Right lobe of liver (tissue), 4 donors: ENCODE data around the gene PMVK.
A peak's percentile ranks its signal among the peaks of the same experiment; 100 is the strongest.

Experiments used
- POLR2A ChIP-seq: fragments of 450-650 bp; IDR thresholded peaks from one replicate; pipeline ENCODE4 v1.6.1; 2017; ENCODE audit warnings: antibody characterized with exemption, mild to moderate bottlenecking
- TF ChIP-seq, protein P1 (sequence below), 4 donors: fragments of 200-600 bp in 3 of 4; fragments of 450-650 bp in 1 of 4; IDR thresholded peaks; one replicate each; pipeline versions ENCODE4 v1.5.1 to v1.8.0; 2016 to 2022; ENCODE audit warnings: antibody characterized with exemption in 4 of 4, mild to moderate bottlenecking in 2 of 4
- donor health status: DM: no; HTN: no; CAD: no.
- donor health status: DM: no; HTN: no; CAD: no.
- donor health status: DM: no; HTN: yes; CAD: no.

DNA sequence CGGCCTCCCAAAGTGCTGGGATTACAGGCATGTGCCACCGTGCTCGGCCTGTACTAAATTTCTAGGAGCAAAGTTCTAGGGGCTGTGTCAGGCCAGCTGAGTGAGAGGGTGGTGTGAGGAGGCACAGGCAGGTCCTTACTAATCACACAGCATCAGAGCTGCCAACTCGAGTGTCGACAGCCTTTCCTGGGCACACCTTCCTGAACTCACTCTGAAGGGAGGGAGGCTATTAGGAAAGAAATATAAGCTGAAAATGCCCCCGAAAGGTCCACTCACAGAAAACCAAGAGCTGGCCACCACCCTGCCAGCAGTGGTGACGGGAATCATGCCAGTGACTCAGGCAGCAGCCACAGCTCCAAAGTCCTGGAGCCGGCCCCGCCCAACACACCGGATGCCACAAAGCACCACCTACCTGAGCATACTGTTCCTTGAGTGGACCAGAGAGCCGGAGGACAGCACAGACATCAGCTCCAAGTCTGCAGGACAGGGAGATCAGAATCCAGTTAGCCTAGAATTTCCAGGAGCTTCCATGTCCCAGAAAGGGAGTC is 4.5 kb downstream of the PMVK start:
- peak; percentile 82 for TF ChIP-seq POLR2A
- TF ChIP-seq, protein P1, sequence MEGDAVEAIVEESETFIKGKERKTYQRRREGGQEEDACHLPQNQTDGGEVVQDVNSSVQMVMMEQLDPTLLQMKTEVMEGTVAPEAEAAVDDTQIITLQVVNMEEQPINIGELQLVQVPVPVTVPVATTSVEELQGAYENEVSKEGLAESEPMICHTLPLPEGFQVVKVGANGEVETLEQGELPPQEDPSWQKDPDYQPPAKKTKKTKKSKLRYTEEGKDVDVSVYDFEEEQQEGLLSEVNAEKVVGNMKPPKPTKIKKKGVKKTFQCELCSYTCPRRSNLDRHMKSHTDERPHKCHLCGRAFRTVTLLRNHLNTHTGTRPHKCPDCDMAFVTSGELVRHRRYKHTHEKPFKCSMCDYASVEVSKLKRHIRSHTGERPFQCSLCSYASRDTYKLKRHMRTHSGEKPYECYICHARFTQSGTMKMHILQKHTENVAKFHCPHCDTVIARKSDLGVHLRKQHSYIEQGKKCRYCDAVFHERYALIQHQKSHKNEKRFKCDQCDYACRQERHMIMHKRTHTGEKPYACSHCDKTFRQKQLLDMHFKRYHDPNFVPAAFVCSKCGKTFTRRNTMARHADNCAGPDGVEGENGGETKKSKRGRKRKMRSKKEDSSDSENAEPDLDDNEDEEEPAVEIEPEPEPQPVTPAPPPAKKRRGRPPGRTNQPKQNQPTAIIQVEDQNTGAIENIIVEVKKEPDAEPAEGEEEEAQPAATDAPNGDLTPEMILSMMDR (IDR thresholded peaks at IDR 0.05): no peak
